ENCODE data around the gene CCL24.

CCL24 gene

GRCh38 chr7:75804004-75804403 lies 9.6 kb downstream of the CCL24 start:
- TF ChIP-seq GATA3 (IDR thresholded peaks at IDR 0.05; ENCODE audit: low read depth, low read length) = no peak

GRCh38 chr7:75802552-75802821 lies 11.1 kb downstream of the CCL24 start:
- TF ChIP-seq GATA2 (IDR thresholded peaks at IDR 0.05; ENCODE audit: low read depth, low read length) (no peak), GATA3 (IDR thresholded peaks at IDR 0.05; ENCODE audit: low read depth, low read length) (no peak)

GRCh38 chr7:75798770-75799169 lies 14.8 kb downstream of the CCL24 start:
- TF ChIP-seq GATA3 (IDR thresholded peaks at IDR 0.05; ENCODE audit: low read depth, low read length) (no peak), GATA2 (IDR thresholded peaks at IDR 0.05; ENCODE audit: low read depth, low read length) (no peak)

GRCh38 chr7:75796420-75796819 lies 17.2 kb downstream of the CCL24 start:
- TF ChIP-seq GATA3 (IDR thresholded peaks at IDR 0.05; ENCODE audit: low read depth, low read length) = no peak
- no peak for TF ChIP-seq GATA2 (IDR thresholded peaks at IDR 0.05; ENCODE audit: low read depth, low read length)

- TF ChIP-seq GATA2 (IDR thresholded peaks at IDR 0.05; ENCODE audit: low read depth, low read length) (no peak), GATA3 (IDR thresholded peaks at IDR 0.05; ENCODE audit: low read depth, low read length) (no peak)
These were observed 17.7 kb downstream of the CCL24 start for GRCh38 chr7:75795831-75796285.

- no peak for TF ChIP-seq GATA3 (IDR thresholded peaks at IDR 0.05; ENCODE audit: low read depth, low read length)
- no peak for TF ChIP-seq GATA2 (IDR thresholded peaks at IDR 0.05; ENCODE audit: low read depth, low read length)
These were observed 19.9 kb downstream of the CCL24 start for GRCh38 chr7:75793676-75794075.

- TF ChIP-seq GATA2 (IDR thresholded peaks at IDR 0.05; ENCODE audit: low read depth, low read length) = no peak
- no peak for TF ChIP-seq GATA3 (IDR thresholded peaks at IDR 0.05; ENCODE audit: low read depth, low read length)
These were observed 24.2 kb downstream of the CCL24 start for GRCh38 chr7:75789361-75789924.

- TF ChIP-seq GATA2 (IDR thresholded peaks at IDR 0.05; ENCODE audit: low read depth, low read length) = no peak
- TF ChIP-seq GATA3 (IDR thresholded peaks at IDR 0.05; ENCODE audit: low read depth, low read length) = no peak
These were observed 37.2 kb downstream of the CCL24 start for GRCh38 chr7:75776295-75776971.

GRCh38 chr7:75772081-75773077 lies 41.2 kb downstream of the CCL24 start, which contains the start of gene CCL26:
Gene CCL26, minus strand, starts transcription at chr7:75772211. Its CDS starts 35 bp downstream, at chr7:75772176.
- TF ChIP-seq GATA3 (IDR thresholded peaks at IDR 0.05; ENCODE audit: low read depth, low read length) = no peak
- TF ChIP-seq GATA2 (IDR thresholded peaks at IDR 0.05; ENCODE audit: low read depth, low read length) = no peak

GRCh38 chr7:75771224-75771623 lies 42.4 kb downstream of the CCL24 start:
- TF ChIP-seq GATA3 (IDR thresholded peaks at IDR 0.05; ENCODE audit: low read depth, low read length) (no peak), GATA2 (IDR thresholded peaks at IDR 0.05; ENCODE audit: low read depth, low read length) (no peak)

- peak; percentile 69; the same call in 1 of the 2 replicates for TF ChIP-seq GATA3 (IDR thresholded peaks at IDR 0.05; ENCODE audit: low read depth, low read length)
- peak; percentile 89 for TF ChIP-seq GATA2 (IDR thresholded peaks at IDR 0.05; ENCODE audit: low read depth, low read length)
These were observed 51.2 kb downstream of the CCL24 start for GRCh38 chr7:75762350-75762917.

All from SH-SY5Y (cell line).